GM19397 (cell line): ENCODE data around the gene RPS26.
"Not testable (repeated sequence)": the region's sequence is repeated elsewhere in the genome, so short reads cannot be mapped to it uniquely, and the experiment has no call there.

Source experiments
- ATAC-seq: cut with Tn5 transposase; IDR thresholded peaks from one replicate; pipeline ENCODE4 v1.9.1; 2021; ENCODE audit warnings: mild to moderate bottlenecking, moderate library complexity; ENCODE audit not compliant: unreplicated experiment

Gene RPS26

GRCh38 chr12:56074396-56074795, 32.7 kb downstream of the RPS26 start:
- ATAC-seq, result no peak

- ATAC-seq, result not testable (repeated sequence)
Measured at GRCh38 chr12:56077966-56078365, 36.2 kb downstream of the RPS26 start.

- ATAC-seq, result no peak
Measured at GRCh38 chr12:56078427-56078826, 36.7 kb downstream of the RPS26 start.

- no peak for ATAC-seq
Measured at GRCh38 chr12:56078931-56079722, 37.4 kb downstream of the RPS26 start.

- ATAC-seq, result no peak
Measured at GRCh38 chr12:56079723-56080555, 38.2 kb downstream of the RPS26 start, which contains the start of gene ERBB3. ERBB3 (plus strand) TSS chr12:56080165; CDS start chr12:56080301, 136 bp downstream.

- ATAC-seq, result no peak
Measured at GRCh38 chr12:56080556-56081138, 38.9 kb downstream of the RPS26 start.

GRCh38 chr12:56081393-56082347, 40.0 kb downstream of the RPS26 start:
- no peak for ATAC-seq

GRCh38 chr12:56082382-56082781, 40.7 kb downstream of the RPS26 start:
- no peak for ATAC-seq

- ATAC-seq, result no peak
Measured at GRCh38 chr12:56082967-56083366, 41.2 kb downstream of the RPS26 start.

GRCh38 chr12:56084958-56085543, 43.3 kb downstream of the RPS26 start:
- no peak for ATAC-seq

- no peak for ATAC-seq
Measured at GRCh38 chr12:56086096-56086495, 44.4 kb downstream of the RPS26 start.

GRCh38 chr12:56086608-56087007, 44.9 kb downstream of the RPS26 start:
- ATAC-seq, result no peak

GRCh38 chr12:56087220-56087619, 45.5 kb downstream of the RPS26 start:
- no peak for ATAC-seq
